ENCODE data around the gene BCKDHA.
"Not testable (repeated sequence)": the region's sequence is repeated elsewhere in the genome, so short reads cannot be mapped to it uniquely, and the experiment has no call there.

BCKDHA gene

GRCh38 chr19:41425174-41426115, 27.8 kb downstream of the BCKDHA start:
- no peak for DNase-seq (ENCODE audit: low read depth in 2 of 2)

- no peak for DNase-seq (ENCODE audit: low read depth in 2 of 2)
Observed at GRCh38 chr19:41426116-41426841, 28.7 kb downstream of the BCKDHA start.

- no peak for DNase-seq (ENCODE audit: low read depth in 2 of 2)
Observed at GRCh38 chr19:41426952-41427646, 29.5 kb downstream of the BCKDHA start, which contains the start of gene B3GNT8. TSS of gene B3GNT8 (minus strand) at chr19:41427374. CDS start at chr19:41426778, 596 bp downstream.

- no peak for DNase-seq (ENCODE audit: low read depth in 2 of 2)
Observed at GRCh38 chr19:41427647-41428480, 30.2 kb downstream of the BCKDHA start.

- DNase-seq (ENCODE audit: low read depth in 2 of 2) = no peak
Observed at GRCh38 chr19:41428481-41428859, 30.9 kb downstream of the BCKDHA start.

- no peak for DNase-seq (ENCODE audit: low read depth in 2 of 2)
Observed at GRCh38 chr19:41430922-41431321, 33.3 kb downstream of the BCKDHA start.

GRCh38 chr19:41431426-41432386, 34.1 kb downstream of the BCKDHA start:
- DNase-seq (ENCODE audit: low read depth in 2 of 2) = no peak

- no peak for DNase-seq (ENCODE audit: low read depth in 2 of 2)
Observed at GRCh38 chr19:41433171-41433570, 35.6 kb downstream of the BCKDHA start.

- no peak for DNase-seq (ENCODE audit: low read depth in 2 of 2)
Observed at GRCh38 chr19:41434450-41434849, 36.8 kb downstream of the BCKDHA start.

GRCh38 chr19:41435376-41435775, 37.8 kb downstream of the BCKDHA start:
- DNase-seq (ENCODE audit: low read depth in 2 of 2) = not testable (repeated sequence)

- DNase-seq (ENCODE audit: low read depth in 2 of 2) = no peak
Observed at GRCh38 chr19:41435936-41436673, 38.5 kb downstream of the BCKDHA start.

- no peak for DNase-seq (ENCODE audit: low read depth in 2 of 2)
Observed at GRCh38 chr19:41436674-41436951, 39.0 kb downstream of the BCKDHA start.

- no peak for DNase-seq (ENCODE audit: low read depth in 2 of 2)
Observed at GRCh38 chr19:41437944-41438574, 40.4 kb downstream of the BCKDHA start.

GRCh38 chr19:41439441-41440222, 42.0 kb downstream of the BCKDHA start, which contains the start of gene DMAC2:
TSS of gene DMAC2 (minus strand) at chr19:41439912. CDS start at chr19:41439899, 13 bp downstream.
- DNase-seq (ENCODE audit: low read depth in 2 of 2) = peak; percentile 90 to 94

- DNase-seq (ENCODE audit: low read depth in 2 of 2) = no peak
Observed at GRCh38 chr19:41441321-41441945, 43.8 kb downstream of the BCKDHA start.

- no peak for DNase-seq (ENCODE audit: low read depth in 2 of 2)
Observed at GRCh38 chr19:41442473-41443355, 45.1 kb downstream of the BCKDHA start, which contains the start of gene ERICH4. TSS of gene ERICH4 (plus strand) at chr19:41443156. CDS start at chr19:41443170, 14 bp downstream.

All from activated CD8-positive, alpha-beta memory T cell treated with anti-CD3 and anti-CD28 coated beads for 4 hours (primary cell).